Activated CD4-positive, alpha-beta T cell treated with anti-CD3 and anti-CD28 coated beads, Interleukin-2, amount 50 U/mL, for 48 hours (primary cell): ENCODE data around the gene HOXB5.

Experiments used
- DNase-seq, 2 experiments: peaks; one replicate each; pipeline ENCODE4 v3.0.0-alpha.2; 2020

The HOXB5 gene

GRCh38 chr17:48601539-48602425 is 8.2 kb upstream of the HOXB5 start:
- DNase-seq = no peak

GRCh38 chr17:48601207-48601538 is 7.6 kb upstream of the HOXB5 start:
- no peak for DNase-seq

GRCh38 chr17:48600244-48601098 is 6.9 kb upstream of the HOXB5 start:
- no peak for DNase-seq

- DNase-seq = no peak
Observed at GRCh38 chr17:48599354-48599753, 5.8 kb upstream of the HOXB5 start.

- DNase-seq = no peak
Observed at GRCh38 chr17:48598736-48599135, 5.2 kb upstream of the HOXB5 start.

GRCh38 chr17:48597778-48598631 is 4.4 kb upstream of the HOXB5 start:
- DNase-seq = peak in 1 of 2 experiments; percentile 49

GRCh38 chr17:48597528-48597777 is 3.9 kb upstream of the HOXB5 start:
- DNase-seq = no peak

- no peak for DNase-seq
Observed at GRCh38 chr17:48596735-48597527, 3.4 kb upstream of the HOXB5 start.

- DNase-seq = peak; percentile 52 to 61
Observed at GRCh38 chr17:48596000-48596734, 2.6 kb upstream of the HOXB5 start.

GRCh38 chr17:48595278-48595999 is 1.9 kb upstream of the HOXB5 start:
- DNase-seq = no peak

GRCh38 chr17:48594538-48595277 is 1.1 kb upstream of the HOXB5 start:
- DNase-seq = no peak

- DNase-seq = peak; percentile 86 to 88
Observed at GRCh38 chr17:48593840-48594537, 410 bp upstream of the HOXB5 start.

GRCh38 chr17:48592577-48592976 is 1.0 kb downstream of the HOXB5 start:
- DNase-seq = no peak

GRCh38 chr17:48592057-48592514 is 1.5 kb downstream of the HOXB5 start:
- no peak for DNase-seq

GRCh38 chr17:48591255-48592056 is 2.1 kb downstream of the HOXB5 start:
- DNase-seq = no peak

- DNase-seq = no peak
Observed at GRCh38 chr17:48590607-48591161, 2.9 kb downstream of the HOXB5 start.

GRCh38 chr17:48589831-48590606 is 3.6 kb downstream of the HOXB5 start, which contains the start of gene HOXB3:
HOXB3 (minus strand) TSS chr17:48590241; CDS start chr17:48552474, 37,767 bp downstream.
- DNase-seq = no peak
